ENCODE results near the gene TSPYL4.

TSPYL4 gene

GRCh38 chr6:116279232-116280160 is 25.6 kb upstream of the TSPYL4 start, which contains the start of gene TSPYL1:
TSS of gene TSPYL1 (minus strand) at chr6:116279930. CDS start at chr6:116279830, 100 bp downstream.
- Histone ChIP-seq H3K27ac (peak within 1 kb of the TSS; percentile 85 to 97 (median 96)), H3K9me3 (replicated peaks in 1 of 11) (no peaks in the 10 kb centered on the region), H3K4me2 (peak within 1 kb of the TSS; percentile 84 to 100 (median 97)), H3K27me3 (no peaks in the 10 kb centered on the region), H3K4me1 (peaks cover 42 to 64% (median 51%) of the 10 kb centered on the region in 10 experiments), H3K4me3 (peak within 1 kb of the TSS; percentile 72 to 97 (median 91)), H3K9ac (peak within 1 kb of the TSS; percentile 91 to 98 (median 96)), H3K36me3 (peaks cover 2 to 42% (median 17%) of the 10 kb centered on the region in 11 experiments; a peak in 21 of 22 replicates), H4K20me1 (peaks cover 41 to 48% (median 46%) of the 10 kb centered on the region in 11 experiments; a peak in 21 of 22 replicates)
- TF ChIP-seq Cebpa-rat (IDR thresholded peaks at IDR 0.05): no peak

- TF ChIP-seq Cebpa-rat (IDR thresholded peaks at IDR 0.05): no peak
- Histone ChIP-seq H3K27ac (peak overlapping the region; percentile 85 to 97 (median 96)), H4K20me1 (peaks cover 42 to 54% (median 51%) of the 10 kb centered on the region in 11 experiments; a peak in 21 of 22 replicates), H3K4me2 (peak overlapping the region; percentile 84 to 100 (median 97)), H3K9ac (peak overlapping the region; percentile 91 to 98 (median 96)), H3K36me3 (peaks cover 9 to 49% (median 23%) of the 10 kb centered on the region in 11 experiments), H3K4me1 (peaks cover 42 to 66% (median 51%) of the 10 kb centered on the region in 10 experiments), H3K4me3 (peak overlapping the region; percentile 72 to 97 (median 91)), H3K27me3 (no peaks in the 10 kb centered on the region), H3K9me3 (replicated peaks in 1 of 11) (no peaks in the 10 kb centered on the region)
These were observed 25.0 kb upstream of the TSPYL4 start for GRCh38 chr6:116278854-116279231.

- TF ChIP-seq Cebpa-rat (IDR thresholded peaks at IDR 0.05): no peak
- peak overlapping the region; percentile 91 to 98 (median 96) for H3K9ac ChIP-seq
- no peaks in the 10 kb centered on the region for H3K9me3 ChIP-seq (replicated peaks in 1 of 11)
- peaks cover 12 to 52% (median 27%) of the 10 kb centered on the region in 11 experiments for H3K36me3 ChIP-seq
- H3K4me3 ChIP-seq: peak overlapping the region; percentile 72 to 97 (median 91)
- H3K27me3 ChIP-seq: no peaks in the 10 kb centered on the region
- H3K4me2 ChIP-seq: peak overlapping the region; percentile 84 to 100 (median 97)
- H3K4me1 ChIP-seq: peaks cover 42 to 66% (median 51%) of the 10 kb centered on the region in 10 experiments
- H3K27ac ChIP-seq: peak overlapping the region; percentile 85 to 97 (median 96); a peak in 19 of 22 replicates
- peaks cover 42 to 57% (median 52%) of the 10 kb centered on the region in 11 experiments; a peak in 21 of 22 replicates for H4K20me1 ChIP-seq
These were observed 24.6 kb upstream of the TSPYL4 start for GRCh38 chr6:116278481-116278829.

- Histone ChIP-seq H3K4me2 (peak overlapping the region; percentile 84 to 100 (median 97)), H3K9ac (peak overlapping the region; percentile 46 to 98 (median 96); a peak in 20 of 22 replicates), H3K4me3 (peak overlapping the region; percentile 72 to 97 (median 91)), H4K20me1 (peaks cover 42 to 71% (median 55%) of the 10 kb centered on the region in 11 experiments; a peak in 21 of 22 replicates), H3K36me3 (peaks cover 17 to 64% (median 36%) of the 10 kb centered on the region in 11 experiments), H3K27me3 (no peaks in the 10 kb centered on the region), H3K4me1 (peaks cover 42 to 60% (median 51%) of the 10 kb centered on the region in 10 experiments), H3K27ac (peak overlapping the region in 2 of 11 experiments; percentile 94 to 97; a peak in 2 of 22 replicates), H3K9me3 (replicated peaks in 1 of 11) (no peaks in the 10 kb centered on the region)
- TF ChIP-seq Cebpa-rat (IDR thresholded peaks at IDR 0.05): no peak
These were observed 23.2 kb upstream of the TSPYL4 start for GRCh38 chr6:116277124-116277523.

GRCh38 chr6:116271149-116271708 is 17.4 kb upstream of the TSPYL4 start:
- Histone ChIP-seq H3K36me3 (peaks cover 16 to 40% (median 24%) of the 10 kb centered on the region in 11 experiments), H3K9me3 (replicated peaks in 1 of 11) (0 out of 22 replicates have a peak, but pooled peaks cover 0 to 3% (median 0%) of the 10 kb centered on the region in 11 experiments), H3K27me3 (no peaks in the 10 kb centered on the region), H4K20me1 (peaks cover 14 to 42% (median 28%) of the 10 kb centered on the region in 11 experiments; a peak in 21 of 22 replicates), H3K9ac (peak overlapping the region in 1 of 11 experiments; percentile 10; a peak in 2 of 22 replicates), H3K4me2 (no peak overlapping the region), H3K4me3 (no peak overlapping the region), H3K4me1 (peaks cover 17 to 26% (median 22%) of the 10 kb centered on the region in 10 experiments), H3K27ac (no peak overlapping the region)
- TF ChIP-seq Cebpa-rat (IDR thresholded peaks at IDR 0.05): no peak

GRCh38 chr6:116268589-116269293 is 14.9 kb upstream of the TSPYL4 start:
- Histone ChIP-seq H3K4me1 (peaks cover 3 to 11% (median 9%) of the 10 kb centered on the region in 10 experiments; a peak in 18 of 20 replicates), H3K9ac (no peak overlapping the region), H3K4me3 (no peak overlapping the region), H3K4me2 (0 out of 22 replicates have a peak overlapping the region, but pooled peaks of 1 of the 11 experiments have one; percentile 20), H3K27me3 (no peaks in the 10 kb centered on the region), H4K20me1 (peaks cover 0 to 17% (median 5%) of the 10 kb centered on the region in 11 experiments; a peak in 11 of 22 replicates), H3K36me3 (peaks cover 23 to 44% (median 36%) of the 10 kb centered on the region in 11 experiments), H3K27ac (no peak overlapping the region), H3K9me3 (replicated peaks in 1 of 11) (peaks cover 8 to 18% (median 15%) of the 10 kb centered on the region in 11 experiments)
- TF ChIP-seq Cebpa-rat (IDR thresholded peaks at IDR 0.05): no peak

- peaks cover 0 to 10% (median 0%) of the 10 kb centered on the region in 11 experiments; a peak in 6 of 22 replicates for H4K20me1 ChIP-seq
- TF ChIP-seq Cebpa-rat (IDR thresholded peaks at IDR 0.05): no peak
- H3K9ac ChIP-seq: no peak overlapping the region
- H3K9me3 ChIP-seq (replicated peaks in 1 of 11): peaks cover 16 to 26% (median 22%) of the 10 kb centered on the region in 11 experiments
- peak overlapping the region in 10 of 11 experiments; percentile 7 to 51 (median 26); a peak in 10 of 22 replicates for H3K4me2 ChIP-seq
- H3K4me3 ChIP-seq: no peak overlapping the region
- peaks cover 3 to 11% (median 9%) of the 10 kb centered on the region in 10 experiments; a peak in 18 of 20 replicates for H3K4me1 ChIP-seq
- no peak overlapping the region; a peak in 1 of 22 replicates for H3K27ac ChIP-seq
- peaks cover 23 to 43% (median 36%) of the 10 kb centered on the region in 11 experiments for H3K36me3 ChIP-seq
- no peaks in the 10 kb centered on the region for H3K27me3 ChIP-seq
These were observed 14.1 kb upstream of the TSPYL4 start for GRCh38 chr6:116267836-116268588.
